ENCODE results near the gene CD274.
"Not testable (repeated sequence)": the region's sequence is repeated elsewhere in the genome, so short reads cannot be mapped to it uniquely, and the experiment has no call there.

CD274 gene

DNA sequence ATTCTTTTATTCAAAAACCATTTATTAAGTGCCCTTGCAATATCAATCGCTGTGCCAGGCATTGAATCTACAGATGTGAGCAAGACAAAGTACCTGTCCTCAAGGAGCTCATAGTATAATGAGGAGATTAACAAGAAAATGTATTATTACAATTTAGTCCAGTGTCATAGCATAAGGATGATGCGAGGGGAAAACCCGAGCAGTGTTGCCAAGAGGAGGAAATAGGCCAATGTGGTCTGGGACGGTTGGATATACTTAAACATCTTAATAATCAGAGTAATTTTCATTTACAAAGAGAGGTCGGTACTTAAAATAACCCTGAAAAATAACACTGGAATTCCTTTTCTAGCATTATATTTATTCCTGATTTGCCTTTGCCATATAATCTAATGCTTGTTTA lies 18.5 kb downstream of the CD274 start:
- DNase-seq: no peak

GRCh38 chr9:5470122-5470521 lies 19.8 kb downstream of the CD274 start:
- DNase-seq: no peak

- DNase-seq: no peak
Measured at GRCh38 chr9:5470816-5471215, 20.5 kb downstream of the CD274 start.

GRCh38 chr9:5475611-5476010 lies 25.3 kb downstream of the CD274 start:
- DNase-seq: not testable (repeated sequence)

DNA sequence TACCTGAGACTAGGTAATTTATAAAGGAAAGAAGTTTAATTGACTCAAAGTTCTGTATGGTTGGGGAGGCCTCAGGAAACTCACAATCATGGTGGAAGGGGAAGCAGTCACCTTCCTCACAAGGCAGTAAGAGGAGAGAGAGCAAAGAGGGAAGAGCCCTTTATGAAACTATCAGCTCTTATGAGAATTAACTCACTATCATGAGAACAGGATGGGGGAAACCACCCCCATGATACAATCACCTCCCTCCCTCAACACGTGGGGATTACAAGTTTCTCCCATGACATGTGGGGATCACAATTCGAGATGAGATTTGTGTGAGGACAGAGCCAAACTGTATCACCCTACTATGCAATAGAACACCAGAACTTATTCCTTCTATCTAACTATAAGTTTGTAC lies 27.9 kb downstream of the CD274 start:
- no peak for DNase-seq

GRCh38 chr9:5479994-5480694 lies 29.8 kb downstream of the CD274 start:
- DNase-seq: no peak

- no peak for DNase-seq
Measured at GRCh38 chr9:5480919-5481318, 30.6 kb downstream of the CD274 start.

DNA sequence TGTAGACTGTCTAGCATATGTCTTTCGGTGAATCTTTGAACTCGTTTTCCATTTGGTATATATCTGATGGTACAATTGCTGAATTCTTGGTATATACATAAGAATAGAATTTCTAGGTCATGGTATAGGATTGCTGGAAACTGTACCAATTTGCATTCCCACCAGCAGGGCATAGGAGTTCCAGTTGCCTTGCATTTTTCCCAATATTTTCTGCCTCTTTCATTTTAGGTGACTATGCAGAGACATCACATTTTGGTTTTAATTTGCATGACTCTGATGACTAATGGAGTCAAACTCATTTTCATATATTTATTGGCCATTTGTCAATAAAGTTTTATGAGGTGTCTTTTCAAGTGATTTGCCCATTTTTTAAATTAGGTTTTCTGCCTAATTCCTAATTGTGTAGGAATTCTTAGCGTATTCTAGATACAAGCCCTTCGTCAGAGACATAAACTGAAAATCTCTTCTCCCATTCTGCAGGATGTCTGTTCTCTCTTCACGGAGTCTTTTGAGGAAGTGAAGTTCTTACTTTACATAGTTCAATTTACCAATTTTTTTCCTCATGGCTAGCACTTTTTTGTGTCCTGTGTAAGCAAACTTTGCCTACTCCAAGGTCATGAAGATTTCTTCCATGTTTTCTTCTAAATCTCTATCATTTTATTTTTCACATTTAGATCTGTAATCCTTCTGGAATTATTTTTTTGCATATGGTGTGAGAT lies 31.1 kb downstream of the CD274 start:
- DNase-seq: no peak

- no peak for DNase-seq
Measured at GRCh38 chr9:5482194-5482593, 31.9 kb downstream of the CD274 start.

DNA sequence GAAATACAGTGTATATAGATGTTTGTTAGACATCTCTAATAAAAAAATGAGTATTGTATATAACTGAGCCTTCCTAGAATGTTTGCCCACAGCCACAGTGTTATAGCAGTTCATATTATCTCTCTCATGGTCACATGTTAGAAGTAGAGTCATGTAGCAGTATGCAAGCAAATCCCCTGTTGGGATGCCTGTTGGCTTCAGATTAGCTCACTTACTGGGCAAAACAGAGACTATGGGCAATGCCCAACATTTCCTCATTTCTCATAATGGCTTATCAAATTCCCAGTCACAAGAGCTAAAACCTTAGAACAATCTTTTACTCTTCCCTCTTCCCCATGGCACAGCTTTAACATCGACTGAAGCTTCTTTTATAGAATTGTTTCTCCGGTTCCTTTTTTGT lies 33.0 kb downstream of the CD274 start:
- no peak for DNase-seq

DNA sequence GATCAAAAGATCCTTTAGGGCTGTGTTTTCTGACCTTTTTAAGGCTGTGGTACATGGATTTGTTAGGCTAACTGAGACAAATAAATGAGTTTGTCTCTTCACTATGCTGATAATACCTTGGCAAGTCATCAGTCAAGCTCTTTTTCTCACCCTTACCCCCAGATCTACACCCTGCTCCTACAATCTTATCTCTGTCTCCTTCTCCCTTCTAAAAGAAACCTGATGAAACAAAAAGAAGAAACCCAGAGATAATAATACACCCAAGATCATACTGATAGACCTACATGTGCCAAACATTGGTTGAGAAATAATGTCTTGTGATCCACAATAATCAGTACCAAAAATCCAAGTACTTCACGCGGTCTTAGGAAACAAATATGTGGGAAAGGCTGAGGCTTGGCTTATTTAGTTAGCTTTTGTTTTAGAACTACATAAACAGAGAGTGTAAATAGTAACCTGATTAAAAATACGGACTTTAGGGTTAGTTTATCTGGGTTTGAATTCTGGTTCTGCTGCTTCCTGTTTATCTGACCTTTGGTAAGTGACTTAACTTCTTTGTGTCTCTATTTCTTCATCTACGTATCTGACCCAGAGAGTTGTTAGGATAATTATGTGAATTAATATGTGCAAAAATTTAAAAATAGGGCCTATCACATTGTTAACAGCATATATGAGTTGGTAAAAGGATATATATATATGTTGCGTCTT lies 35.2 kb downstream of the CD274 start:
- DNase-seq: no peak

- DNase-seq: no peak
Measured at GRCh38 chr9:5486988-5487387, 36.6 kb downstream of the CD274 start.

DNA sequence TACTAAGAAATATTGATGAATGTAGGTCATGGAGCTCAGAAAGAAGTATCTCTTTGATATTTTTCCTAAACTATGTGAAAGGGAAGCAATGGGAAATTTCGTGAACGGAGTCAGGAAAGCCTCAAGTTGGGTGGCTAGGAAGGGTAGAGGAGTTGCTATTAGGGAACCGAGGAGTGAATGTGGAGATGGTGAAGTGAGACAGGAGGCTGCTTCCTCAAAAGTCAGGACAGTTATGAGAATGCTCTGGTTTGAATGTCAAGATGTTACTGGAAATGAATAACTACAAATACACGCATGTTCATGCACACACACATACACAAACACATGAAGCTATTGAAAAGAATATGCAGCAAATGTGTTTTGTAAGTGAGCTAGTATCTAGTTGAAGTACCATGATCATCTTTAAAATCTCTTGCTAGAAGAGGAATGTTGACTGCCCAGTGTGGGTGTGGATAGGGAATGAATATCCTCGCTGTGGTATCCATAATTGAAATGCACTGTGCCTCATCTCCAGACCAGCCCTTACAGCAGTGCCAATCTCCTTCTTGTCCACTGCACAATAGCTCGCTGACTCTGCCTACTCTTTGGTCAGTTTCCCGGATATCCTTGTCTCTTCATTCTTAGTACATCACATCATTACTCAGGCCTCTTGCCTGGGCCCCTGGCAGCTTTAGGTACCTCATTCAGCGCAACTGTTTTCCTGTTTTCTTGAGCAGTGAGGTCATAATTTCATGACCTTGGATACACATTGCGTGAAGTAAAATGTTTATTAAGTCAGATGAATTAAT lies 38.1 kb downstream of the CD274 start:
- DNase-seq: no peak

- no peak for DNase-seq
Measured at GRCh38 chr9:5489630-5490490, 39.5 kb downstream of the CD274 start.

- DNase-seq: no peak
Measured at GRCh38 chr9:5492965-5493678, 42.8 kb downstream of the CD274 start.

GRCh38 chr9:5493679-5494511 lies 43.6 kb downstream of the CD274 start:
- DNase-seq: no peak

- not testable (repeated sequence) for DNase-seq
Measured at GRCh38 chr9:5494765-5495164, 44.4 kb downstream of the CD274 start.

DNA sequence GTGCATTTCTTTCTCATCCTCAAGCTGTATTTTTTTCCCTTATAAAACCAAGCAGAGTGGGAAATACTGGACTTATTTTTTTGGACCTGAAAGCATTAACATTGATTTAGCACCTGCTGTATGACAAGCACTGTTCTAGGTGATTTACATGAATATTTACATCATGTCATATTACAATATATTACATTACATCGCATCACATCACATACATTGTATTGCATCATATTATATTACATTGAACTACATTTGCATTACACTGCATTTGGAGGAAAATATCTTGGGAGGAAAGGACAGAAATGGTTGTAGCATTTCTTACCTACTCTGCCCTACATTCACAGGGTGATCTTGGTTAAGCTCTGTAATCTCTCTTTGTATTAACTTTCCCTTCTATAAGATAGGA lies 48.8 kb downstream of the CD274 start:
- DNase-seq: no peak

GRCh38 chr9:5499889-5500398 lies 49.6 kb downstream of the CD274 start:
- DNase-seq: no peak
